Brain pericyte (primary cell): ENCODE results near the gene CHGA.

Experiments used
- DNase-seq: peaks from one replicate; pipeline ENCODE4 v3.0.0-alpha.2; 2012; ENCODE audit warnings: low read depth, low spot score

Gene CHGA

GRCh38 chr14:92922883-92923743 is at the start of gene CHGA:
Gene CHGA, plus strand, starts transcription at chr14:92923150. Its CDS starts 210 bp downstream, at chr14:92923360.
- no peak for DNase-seq

- no peak for DNase-seq
Observed at GRCh38 chr14:92874962-92875661, 47.8 kb upstream of the CHGA start.

GRCh38 chr14:92877757-92878431 is 45.1 kb upstream of the CHGA start:
- no peak for DNase-seq

GRCh38 chr14:92880351-92880750 is 42.6 kb upstream of the CHGA start:
- DNase-seq: no peak

- DNase-seq: no peak
Observed at GRCh38 chr14:92880851-92881250, 42.1 kb upstream of the CHGA start.

- no peak for DNase-seq
Observed at GRCh38 chr14:92883066-92883465, 39.9 kb upstream of the CHGA start.

- no peak for DNase-seq
Observed at GRCh38 chr14:92884410-92884809, 38.5 kb upstream of the CHGA start.

GRCh38 chr14:92885279-92886061 is 37.5 kb upstream of the CHGA start:
- no peak for DNase-seq

- DNase-seq: no peak
Observed at GRCh38 chr14:92886337-92886736, 36.6 kb upstream of the CHGA start.

GRCh38 chr14:92887157-92887556 is 35.8 kb upstream of the CHGA start:
- DNase-seq: no peak

GRCh38 chr14:92888896-92889295 is 34.1 kb upstream of the CHGA start:
- no peak for DNase-seq

- no peak for DNase-seq
Observed at GRCh38 chr14:92890830-92891588, 31.9 kb upstream of the CHGA start.

GRCh38 chr14:92892589-92892988 is 30.4 kb upstream of the CHGA start:
- no peak for DNase-seq

- DNase-seq: no peak
Observed at GRCh38 chr14:92895352-92895878, 27.5 kb upstream of the CHGA start.

GRCh38 chr14:92897922-92898565 is 24.9 kb upstream of the CHGA start:
- DNase-seq: no peak

- DNase-seq: no peak
Observed at GRCh38 chr14:92898566-92899131, 24.3 kb upstream of the CHGA start.

- DNase-seq: no peak
Observed at GRCh38 chr14:92900660-92901059, 22.3 kb upstream of the CHGA start.

GRCh38 chr14:92902191-92902590 is 20.8 kb upstream of the CHGA start:
- no peak for DNase-seq

GRCh38 chr14:92902726-92903125 is 20.2 kb upstream of the CHGA start:
- no peak for DNase-seq

GRCh38 chr14:92903359-92903758 is 19.6 kb upstream of the CHGA start:
- DNase-seq: no peak
